ENCODE results near the gene CCDC138. TPM values are rescaled to one million over a fixed set of nuclear protein-coding genes. Genes with fewer than 3 reads are reported as not detected.

The CCDC138 gene
- total RNA-seq, 4 donors from 2014 or later: 2.3 to 33.8 (median 4.6) TPM

- Histone ChIP-seq H3K27me3 (no peaks in the 10 kb centered on the region), H3K9me3 (no peaks in the 10 kb centered on the region), H3K4me3 (no peak overlapping the region), H3K36me3 (no peaks in the 10 kb centered on the region), H3K4me1 (peaks cover 0 to 4% (median 0%) of the 10 kb centered on the region in 4 donors), H3K27ac (no peak overlapping the region)
- no peak for TF ChIP-seq CTCF (IDR thresholded peaks at IDR 0.05)
- peak in 1 of 3 donors; percentile 26 for DNase-seq
Observed at GRCh38 chr2:108917526-108917925, 131.0 kb downstream of the CCDC138 start.

GRCh38 chr2:108918156-108918874 is 131.7 kb downstream of the CCDC138 start:
- DNase-seq: peak in 2 of 3 donors; percentile 25 to 27
- no peaks in the 10 kb centered on the region for H3K9me3 ChIP-seq
- H3K27ac ChIP-seq: no peak overlapping the region
- no peak for TF ChIP-seq POLR2A (IDR thresholded peaks at IDR 0.05)
- TF ChIP-seq CTCF (IDR thresholded peaks at IDR 0.05): no peak
- H3K4me1 ChIP-seq: peaks cover 0 to 4% (median 0%) of the 10 kb centered on the region in 4 donors
- no peaks in the 10 kb centered on the region for H3K36me3 ChIP-seq
- no peak overlapping the region for H3K4me3 ChIP-seq
- H3K27me3 ChIP-seq: no peaks in the 10 kb centered on the region

- Histone ChIP-seq H3K27me3 (no peaks in the 10 kb centered on the region), H3K4me3 (no peak overlapping the region), H3K4me1 (peaks cover 0 to 4% (median 0%) of the 10 kb centered on the region in 4 donors), H3K9me3 (no peaks in the 10 kb centered on the region), H3K36me3 (no peaks in the 10 kb centered on the region), H3K27ac (no peak overlapping the region)
- peak in 1 of 3 donors; percentile 20 for DNase-seq
- TF ChIP-seq CTCF (IDR thresholded peaks at IDR 0.05): no peak
- no peak for TF ChIP-seq POLR2A (IDR thresholded peaks at IDR 0.05)
Observed at GRCh38 chr2:108918941-108919341, 132.4 kb downstream of the CCDC138 start.

- TF ChIP-seq CTCF (IDR thresholded peaks at IDR 0.05): no peak
- no peak for TF ChIP-seq POLR2A (IDR thresholded peaks at IDR 0.05)
- Histone ChIP-seq H3K27ac (no peak overlapping the region), H3K4me1 (peaks cover 0 to 4% (median 0%) of the 10 kb centered on the region in 4 donors), H3K36me3 (no peaks in the 10 kb centered on the region), H3K9me3 (no peaks in the 10 kb centered on the region), H3K4me3 (no peak overlapping the region), H3K27me3 (no peaks in the 10 kb centered on the region)
- peak in 2 of 3 donors; percentile 21 to 36 for DNase-seq
Observed at GRCh38 chr2:108919571-108920373, 133.2 kb downstream of the CCDC138 start.

- H3K27ac ChIP-seq: no peak overlapping the region
- DNase-seq: no peak
- no peak for TF ChIP-seq POLR2A (IDR thresholded peaks at IDR 0.05)
- no peaks in the 10 kb centered on the region for H3K27me3 ChIP-seq
- H3K4me3 ChIP-seq: no peak overlapping the region
- no peaks in the 10 kb centered on the region for H3K9me3 ChIP-seq
- H3K36me3 ChIP-seq: no peaks in the 10 kb centered on the region
- peaks cover 0 to 4% (median 0%) of the 10 kb centered on the region in 4 donors for H3K4me1 ChIP-seq
Observed at GRCh38 chr2:108920686-108921085, 134.1 kb downstream of the CCDC138 start.

Data from Peyer's patch (tissue), 4 donors.